ENCODE data around the gene DGKE.

Gene DGKE

GRCh38 chr17:56792267-56792666 is 41.7 kb upstream of the DGKE start:
- POLR2A ChIA-PET: no interaction called here

DNA sequence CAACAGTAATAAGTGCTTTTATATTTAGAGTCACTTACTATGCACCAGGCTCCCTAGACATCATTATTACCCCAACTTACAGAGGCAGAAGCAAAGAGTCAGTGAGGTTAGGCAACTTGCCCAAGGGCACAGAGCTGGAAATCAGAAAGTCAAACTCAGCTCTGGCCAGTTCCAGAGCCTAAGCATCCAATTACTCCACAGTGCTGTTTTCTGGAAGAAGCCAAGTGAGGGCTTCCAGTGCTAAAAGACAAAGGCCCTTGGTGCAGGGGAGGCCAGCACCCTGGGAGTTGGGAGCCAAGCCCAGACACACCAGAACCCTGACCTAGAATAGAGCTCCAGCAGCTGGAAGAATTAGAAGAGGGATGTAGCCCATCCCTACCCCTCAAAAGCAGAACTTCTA is 40.4 kb upstream of the DGKE start:
- no peak overlapping the region; the same call in 1 of the 2 replicates for H3K27ac ChIP-seq (ENCODE audit: extremely low read depth, low read depth, low read length)
- no peak for TF ChIP-seq ZNF221 (tag by site-specific recombination; IDR thresholded peaks at IDR 0.05; ENCODE audit: borderline replicate concordance)
- CTCF ChIA-PET: interaction anchor here (0.6 to 1.3 kb wide), 4 partner anchors 14 to 965 kb away, joined by 3 to 11 read pairs (median 4); no protein-coding TSS in a partner anchor
- H3K4me1 ChIP-seq (ENCODE audit: control insufficient read depth, insufficient read depth, low read length): peaks cover 15% of the 10 kb centered on the region; the same call in 1 of the 2 replicates
- POLR2A ChIA-PET: no interaction called here
- no peak overlapping the region for H3K4me3 ChIP-seq (ENCODE audit: low read depth, low read length)
- no peaks in the 10 kb centered on the region for H3K9me3 ChIP-seq (ENCODE audit: control insufficient read depth, insufficient read depth, low read depth, low read length)
- no peaks in the 10 kb centered on the region for H3K36me3 ChIP-seq (ENCODE audit: control insufficient read depth in 2 of 2, insufficient read depth in 1 of 2, low read length in 2 of 2)

More at GRCh38 chr17:56792267-56792666, 41.7 kb upstream of the DGKE start:
- Histone ChIP-seq H3K9me3 (ENCODE audit: control insufficient read depth, insufficient read depth, low read depth, low read length) (no peaks in the 10 kb centered on the region), H3K4me1 (ENCODE audit: control insufficient read depth, insufficient read depth, low read length) (peaks cover 15% of the 10 kb centered on the region; the same call in 1 of the 2 replicates), H3K4me3 (ENCODE audit: low read depth, low read length) (no peak overlapping the region), H3K27ac (ENCODE audit: extremely low read depth, low read depth, low read length) (no peak overlapping the region), H3K36me3 (ENCODE audit: control insufficient read depth in 2 of 2, insufficient read depth in 1 of 2, low read length in 2 of 2) (no peaks in the 10 kb centered on the region)
- TF ChIP-seq ZNF777 (tag by site-specific recombination; IDR thresholded peaks at IDR 0.05; ENCODE audit: borderline replicate concordance) (no peak), IKZF3 (tag by site-specific recombination; IDR thresholded peaks at IDR 0.05) (no peak), ZNF513 (tag by site-specific recombination; IDR thresholded peaks at IDR 0.05) (peak; percentile 69), ZNF398 (tag by site-specific recombination; IDR thresholded peaks at IDR 0.05) (no peak), OSR2 (tag by site-specific recombination; IDR thresholded peaks at IDR 0.05) (no peak)
- CTCF ChIA-PET: interaction anchor here (0.6 kb wide), 1 partner anchor 1305 kb away, joined by 3 read pairs; no protein-coding TSS in a partner anchor

DNA sequence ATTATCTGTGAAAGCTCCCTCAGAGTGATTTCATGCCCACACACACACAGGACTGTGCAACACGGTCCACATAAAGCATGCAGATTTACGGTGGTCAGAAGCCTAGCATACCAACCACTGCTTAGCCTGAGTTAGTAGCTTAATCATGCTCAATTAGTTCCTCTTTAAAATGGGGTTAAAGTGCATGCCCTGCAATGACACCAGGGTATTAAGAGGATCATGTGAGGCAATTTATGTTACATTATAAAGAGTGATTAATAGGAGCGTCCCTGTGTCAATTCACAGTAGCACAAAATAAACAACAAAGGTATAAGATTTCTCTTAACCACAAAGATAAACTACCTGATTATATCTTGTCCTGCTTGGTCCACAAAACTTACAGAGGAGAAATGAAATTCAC is 40.0 kb upstream of the DGKE start:
- Histone ChIP-seq H3K9me3 (ENCODE audit: control insufficient read depth, insufficient read depth, low read depth, low read length) (no peaks in the 10 kb centered on the region), H3K27ac (ENCODE audit: extremely low read depth, low read depth, low read length) (no peak overlapping the region; the same call in 1 of the 2 replicates), H3K4me1 (ENCODE audit: control insufficient read depth, insufficient read depth, low read length) (peaks cover 15% of the 10 kb centered on the region; the same call in 1 of the 2 replicates), H3K4me3 (ENCODE audit: low read depth, low read length) (no peak overlapping the region), H3K36me3 (ENCODE audit: control insufficient read depth in 2 of 2, insufficient read depth in 1 of 2, low read length in 2 of 2) (no peaks in the 10 kb centered on the region)
- CTCF ChIA-PET: interaction anchor here (0.9 to 1.3 kb wide), 2 partner anchors 14 to 26 kb away, joined by 3 to 11 read pairs; no protein-coding TSS in a partner anchor
- POLR2A ChIA-PET: interaction anchor here (0.7 kb wide), 1 partner anchor 380 kb away, joined by 3 read pairs; no protein-coding TSS in a partner anchor
- TF ChIP-seq KLF1 (tag by site-specific recombination; IDR thresholded peaks at IDR 0.05) (no peak), ZNF510 (tag by site-specific recombination; IDR thresholded peaks at IDR 0.05; ENCODE audit: insufficient replicate concordance) (no peak), ZBTB48 (tag by site-specific recombination; IDR thresholded peaks at IDR 0.05) (no peak), BCL6B (tag by site-specific recombination; IDR thresholded peaks at IDR 0.05) (peak; percentile 43; the same call in 1 of the 2 replicates), EGR2 (tag by site-specific recombination; IDR thresholded peaks at IDR 0.05; ENCODE audit: low read depth) (no peak), ZNF561 (tag by site-specific recombination; IDR thresholded peaks at IDR 0.05; ENCODE audit: borderline replicate concordance) (no peak), ZNF37A (tag by site-specific recombination; IDR thresholded peaks at IDR 0.05) (no peak), GLIS2 (tag by site-specific recombination; IDR thresholded peaks at IDR 0.05) (no peak), ZNF16 (tag by site-specific recombination; IDR thresholded peaks at IDR 0.05; ENCODE audit: low read depth) (no peak)
- TF ChIP-seq, protein P1, sequence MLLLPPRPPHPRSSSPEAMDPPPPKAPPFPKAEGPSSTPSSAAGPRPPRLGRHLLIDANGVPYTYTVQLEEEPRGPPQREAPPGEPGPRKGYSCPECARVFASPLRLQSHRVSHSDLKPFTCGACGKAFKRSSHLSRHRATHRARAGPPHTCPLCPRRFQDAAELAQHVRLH (tag by site-specific recombination; IDR thresholded peaks at IDR 0.05): no peak
- TF ChIP-seq, protein P2, sequence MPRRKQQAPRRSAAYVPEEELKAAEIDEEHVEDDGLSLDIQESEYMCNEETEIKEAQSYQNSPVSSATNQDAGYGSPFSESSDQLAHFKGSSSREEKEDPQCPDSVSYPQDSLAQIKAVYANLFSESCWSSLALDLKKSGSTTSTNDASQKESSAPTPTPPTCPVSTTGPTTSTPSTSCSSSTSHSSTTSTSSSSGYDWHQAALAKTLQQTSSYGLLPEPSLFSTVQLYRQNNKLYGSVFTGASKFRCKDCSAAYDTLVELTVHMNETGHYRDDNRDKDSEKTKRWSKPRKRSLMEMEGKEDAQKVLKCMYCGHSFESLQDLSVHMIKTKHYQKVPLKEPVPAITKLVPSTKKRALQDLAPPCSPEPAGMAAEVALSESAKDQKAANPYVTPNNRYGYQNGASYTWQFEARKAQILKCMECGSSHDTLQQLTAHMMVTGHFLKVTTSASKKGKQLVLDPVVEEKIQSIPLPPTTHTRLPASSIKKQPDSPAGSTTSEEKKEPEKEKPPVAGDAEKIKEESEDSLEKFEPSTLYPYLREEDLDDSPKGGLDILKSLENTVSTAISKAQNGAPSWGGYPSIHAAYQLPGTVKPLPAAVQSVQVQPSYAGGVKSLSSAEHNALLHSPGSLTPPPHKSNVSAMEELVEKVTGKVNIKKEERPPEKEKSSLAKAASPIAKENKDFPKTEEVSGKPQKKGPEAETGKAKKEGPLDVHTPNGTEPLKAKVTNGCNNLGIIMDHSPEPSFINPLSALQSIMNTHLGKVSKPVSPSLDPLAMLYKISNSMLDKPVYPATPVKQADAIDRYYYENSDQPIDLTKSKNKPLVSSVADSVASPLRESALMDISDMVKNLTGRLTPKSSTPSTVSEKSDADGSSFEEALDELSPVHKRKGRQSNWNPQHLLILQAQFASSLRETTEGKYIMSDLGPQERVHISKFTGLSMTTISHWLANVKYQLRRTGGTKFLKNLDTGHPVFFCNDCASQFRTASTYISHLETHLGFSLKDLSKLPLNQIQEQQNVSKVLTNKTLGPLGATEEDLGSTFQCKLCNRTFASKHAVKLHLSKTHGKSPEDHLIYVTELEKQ (tag by site-specific recombination; IDR thresholded peaks at IDR 0.05; ENCODE audit: borderline replicate concordance): no peak
- TF ChIP-seq, protein P3, sequence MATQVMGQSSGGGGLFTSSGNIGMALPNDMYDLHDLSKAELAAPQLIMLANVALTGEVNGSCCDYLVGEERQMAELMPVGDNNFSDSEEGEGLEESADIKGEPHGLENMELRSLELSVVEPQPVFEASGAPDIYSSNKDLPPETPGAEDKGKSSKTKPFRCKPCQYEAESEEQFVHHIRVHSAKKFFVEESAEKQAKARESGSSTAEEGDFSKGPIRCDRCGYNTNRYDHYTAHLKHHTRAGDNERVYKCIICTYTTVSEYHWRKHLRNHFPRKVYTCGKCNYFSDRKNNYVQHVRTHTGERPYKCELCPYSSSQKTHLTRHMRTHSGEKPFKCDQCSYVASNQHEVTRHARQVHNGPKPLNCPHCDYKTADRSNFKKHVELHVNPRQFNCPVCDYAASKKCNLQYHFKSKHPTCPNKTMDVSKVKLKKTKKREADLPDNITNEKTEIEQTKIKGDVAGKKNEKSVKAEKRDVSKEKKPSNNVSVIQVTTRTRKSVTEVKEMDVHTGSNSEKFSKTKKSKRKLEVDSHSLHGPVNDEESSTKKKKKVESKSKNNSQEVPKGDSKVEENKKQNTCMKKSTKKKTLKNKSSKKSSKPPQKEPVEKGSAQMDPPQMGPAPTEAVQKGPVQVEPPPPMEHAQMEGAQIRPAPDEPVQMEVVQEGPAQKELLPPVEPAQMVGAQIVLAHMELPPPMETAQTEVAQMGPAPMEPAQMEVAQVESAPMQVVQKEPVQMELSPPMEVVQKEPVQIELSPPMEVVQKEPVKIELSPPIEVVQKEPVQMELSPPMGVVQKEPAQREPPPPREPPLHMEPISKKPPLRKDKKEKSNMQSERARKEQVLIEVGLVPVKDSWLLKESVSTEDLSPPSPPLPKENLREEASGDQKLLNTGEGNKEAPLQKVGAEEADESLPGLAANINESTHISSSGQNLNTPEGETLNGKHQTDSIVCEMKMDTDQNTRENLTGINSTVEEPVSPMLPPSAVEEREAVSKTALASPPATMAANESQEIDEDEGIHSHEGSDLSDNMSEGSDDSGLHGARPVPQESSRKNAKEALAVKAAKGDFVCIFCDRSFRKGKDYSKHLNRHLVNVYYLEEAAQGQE (tag by site-specific recombination; IDR thresholded peaks at IDR 0.05): no peak

All from HEK293 (cell line).